ENCODE measurements around the gene SLC22A13. TPM values are rescaled to one million over a fixed set of nuclear protein-coding genes. Genes with fewer than 3 reads are reported as not detected.

The SLC22A13 gene
- 0.09 and 0.38 TPM in 2 replicates for total RNA-seq

GRCh38 chr3:38265604-38266307 lies at the start of gene SLC22A13:
SLC22A13 (plus strand) TSS chr3:38265812; CDS start chr3:38265861, 49 bp downstream.

GRCh38 chr3:38281895-38282686 lies 16.5 kb downstream of the SLC22A13 start, which contains the start of gene SLC22A14:
SLC22A14 (plus strand) TSS chr3:38282294; CDS start chr3:38306027, 23,733 bp downstream.

Other genes with a start within 250 kb of the SLC22A13 start
- 9.6 and 18.1 TPM in 2 replicates for gene PLCD1, start 236.2 kb upstream of the SLC22A13 start, total RNA-seq
- under 0.01 TPM in 1 of 2 replicates, not detected in the other for gene DLEC1, start 226.6 kb upstream of the SLC22A13 start, total RNA-seq
- gene ACAA1, start 128.7 kb upstream of the SLC22A13 start, total RNA-seq = 41.1 and 45.3 TPM in 2 replicates
- gene MYD88, start 127.2 kb upstream of the SLC22A13 start, total RNA-seq = 12.1 and 12.8 TPM in 2 replicates
- gene OXSR1, start 100.3 kb upstream of the SLC22A13 start, total RNA-seq = 31.0 and 40.4 TPM in 2 replicates
- 0.09 TPM in 2 replicates for gene SLC22A14, start 16.5 kb downstream of the SLC22A13 start, total RNA-seq
- gene XYLB, start 81.0 kb downstream of the SLC22A13 start, total RNA-seq = 3.2 and 3.5 TPM in 2 replicates
- gene ACVR2B, start 188.1 kb downstream of the SLC22A13 start, total RNA-seq = 3.4 and 4.3 TPM in 2 replicates
- gene EXOG, start 230.5 kb downstream of the SLC22A13 start, total RNA-seq = 12.3 and 12.9 TPM in 2 replicates

All from endothelial cell of coronary artery (primary cell).